ENCODE results near the gene CCN5.

DNA sequence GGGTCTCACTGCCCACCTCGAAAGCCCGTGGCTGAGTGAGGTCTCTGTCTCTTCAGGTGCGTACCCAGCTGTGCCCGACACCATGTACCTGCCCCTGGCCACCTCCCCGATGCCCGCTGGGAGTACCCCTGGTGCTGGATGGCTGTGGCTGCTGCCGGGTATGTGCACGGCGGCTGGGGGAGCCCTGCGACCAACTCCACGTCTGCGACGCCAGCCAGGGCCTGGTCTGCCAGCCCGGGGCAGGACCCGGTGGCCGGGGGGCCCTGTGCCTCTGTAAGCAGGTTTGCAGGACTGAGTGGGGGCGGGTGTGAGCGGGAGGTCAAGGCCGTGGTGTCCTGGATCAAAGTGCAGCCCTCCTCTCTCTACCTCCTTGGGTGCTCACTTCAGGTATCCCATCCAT is 4.7 kb downstream of the CCN5 start:
- TF ChIP-seq, protein P1, sequence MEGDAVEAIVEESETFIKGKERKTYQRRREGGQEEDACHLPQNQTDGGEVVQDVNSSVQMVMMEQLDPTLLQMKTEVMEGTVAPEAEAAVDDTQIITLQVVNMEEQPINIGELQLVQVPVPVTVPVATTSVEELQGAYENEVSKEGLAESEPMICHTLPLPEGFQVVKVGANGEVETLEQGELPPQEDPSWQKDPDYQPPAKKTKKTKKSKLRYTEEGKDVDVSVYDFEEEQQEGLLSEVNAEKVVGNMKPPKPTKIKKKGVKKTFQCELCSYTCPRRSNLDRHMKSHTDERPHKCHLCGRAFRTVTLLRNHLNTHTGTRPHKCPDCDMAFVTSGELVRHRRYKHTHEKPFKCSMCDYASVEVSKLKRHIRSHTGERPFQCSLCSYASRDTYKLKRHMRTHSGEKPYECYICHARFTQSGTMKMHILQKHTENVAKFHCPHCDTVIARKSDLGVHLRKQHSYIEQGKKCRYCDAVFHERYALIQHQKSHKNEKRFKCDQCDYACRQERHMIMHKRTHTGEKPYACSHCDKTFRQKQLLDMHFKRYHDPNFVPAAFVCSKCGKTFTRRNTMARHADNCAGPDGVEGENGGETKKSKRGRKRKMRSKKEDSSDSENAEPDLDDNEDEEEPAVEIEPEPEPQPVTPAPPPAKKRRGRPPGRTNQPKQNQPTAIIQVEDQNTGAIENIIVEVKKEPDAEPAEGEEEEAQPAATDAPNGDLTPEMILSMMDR (IDR thresholded peaks at IDR 0.05; ENCODE audit: insufficient read depth, low read length, poor library complexity, severe bottlenecking) = no peak
- TF ChIP-seq EZH2phosphoT487 (conservative IDR thresholded peaks at IDR 0.05; ENCODE audit: low read length) = no peak
